GM12872 (cell line): ENCODE measurements around the gene PHLPP2.

Experiments
- TF ChIP-seq, protein P1 (sequence below): IDR thresholded peaks from 3 replicates; pipeline ENCODE4 v1.5.1; 2011; ENCODE audit warnings: low read depth, mild to moderate bottlenecking, low read length, moderate library complexity; ENCODE audit not compliant: insufficient read depth

Gene PHLPP2

DNA sequence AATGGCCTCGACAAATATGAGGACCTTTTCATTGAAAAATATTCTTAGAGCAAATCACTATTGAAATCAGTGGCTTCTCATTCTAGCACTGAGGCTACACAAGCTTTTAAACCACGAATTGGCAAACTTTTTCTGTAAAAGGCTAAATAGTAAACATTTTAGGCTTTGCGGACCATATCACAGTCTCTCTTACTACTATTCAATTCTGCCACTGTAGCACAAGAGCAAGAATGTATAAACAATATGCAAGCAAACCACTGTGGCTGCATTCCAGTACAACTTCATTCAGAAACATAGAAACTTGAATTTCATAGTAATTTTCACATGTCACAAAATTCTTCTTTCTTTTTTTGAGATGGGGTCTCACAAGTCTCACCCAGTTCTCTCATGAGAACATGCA, 49.1 kb downstream of the PHLPP2 start:
- TF ChIP-seq, protein P1, sequence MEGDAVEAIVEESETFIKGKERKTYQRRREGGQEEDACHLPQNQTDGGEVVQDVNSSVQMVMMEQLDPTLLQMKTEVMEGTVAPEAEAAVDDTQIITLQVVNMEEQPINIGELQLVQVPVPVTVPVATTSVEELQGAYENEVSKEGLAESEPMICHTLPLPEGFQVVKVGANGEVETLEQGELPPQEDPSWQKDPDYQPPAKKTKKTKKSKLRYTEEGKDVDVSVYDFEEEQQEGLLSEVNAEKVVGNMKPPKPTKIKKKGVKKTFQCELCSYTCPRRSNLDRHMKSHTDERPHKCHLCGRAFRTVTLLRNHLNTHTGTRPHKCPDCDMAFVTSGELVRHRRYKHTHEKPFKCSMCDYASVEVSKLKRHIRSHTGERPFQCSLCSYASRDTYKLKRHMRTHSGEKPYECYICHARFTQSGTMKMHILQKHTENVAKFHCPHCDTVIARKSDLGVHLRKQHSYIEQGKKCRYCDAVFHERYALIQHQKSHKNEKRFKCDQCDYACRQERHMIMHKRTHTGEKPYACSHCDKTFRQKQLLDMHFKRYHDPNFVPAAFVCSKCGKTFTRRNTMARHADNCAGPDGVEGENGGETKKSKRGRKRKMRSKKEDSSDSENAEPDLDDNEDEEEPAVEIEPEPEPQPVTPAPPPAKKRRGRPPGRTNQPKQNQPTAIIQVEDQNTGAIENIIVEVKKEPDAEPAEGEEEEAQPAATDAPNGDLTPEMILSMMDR, result no peak

DNA sequence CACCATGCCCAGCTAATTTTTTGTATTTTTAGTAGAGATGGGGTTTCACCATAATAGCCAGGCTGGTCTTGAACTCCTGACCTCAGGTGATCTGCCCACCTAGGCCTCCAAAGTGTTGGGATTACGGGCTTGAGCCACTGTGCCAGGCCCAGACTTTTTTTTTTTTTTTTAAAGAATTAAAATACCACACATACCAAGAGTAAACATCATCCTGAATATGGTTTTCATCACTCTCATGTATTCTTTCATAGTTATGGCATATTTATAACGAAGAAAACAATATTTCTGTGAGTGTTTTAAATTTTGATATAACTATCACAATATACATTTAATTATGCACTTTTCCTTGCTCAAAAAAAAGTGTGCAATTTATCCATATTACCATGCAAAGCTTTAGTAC, 50.3 kb downstream of the PHLPP2 start:
- TF ChIP-seq, protein P1, result no peak

DNA sequence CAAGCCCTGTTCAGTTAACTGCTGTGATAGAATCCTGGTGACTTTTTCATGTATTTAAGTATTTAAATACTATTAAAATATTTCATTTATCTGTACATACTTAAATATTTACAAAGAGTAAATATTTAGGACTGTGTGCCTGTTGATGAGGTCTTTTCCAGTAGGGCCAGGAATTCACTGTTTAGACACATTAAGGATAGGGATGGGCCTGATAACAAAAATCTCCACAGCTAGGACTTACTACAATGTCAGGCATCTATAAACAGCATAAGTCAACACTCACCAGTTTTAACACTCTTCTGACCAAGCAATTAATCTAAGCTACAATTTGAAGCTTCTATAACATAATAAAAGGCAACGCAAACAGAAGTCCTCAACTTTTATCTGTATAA, 50.9 kb downstream of the PHLPP2 start:
- TF ChIP-seq, protein P1, result no peak

DNA sequence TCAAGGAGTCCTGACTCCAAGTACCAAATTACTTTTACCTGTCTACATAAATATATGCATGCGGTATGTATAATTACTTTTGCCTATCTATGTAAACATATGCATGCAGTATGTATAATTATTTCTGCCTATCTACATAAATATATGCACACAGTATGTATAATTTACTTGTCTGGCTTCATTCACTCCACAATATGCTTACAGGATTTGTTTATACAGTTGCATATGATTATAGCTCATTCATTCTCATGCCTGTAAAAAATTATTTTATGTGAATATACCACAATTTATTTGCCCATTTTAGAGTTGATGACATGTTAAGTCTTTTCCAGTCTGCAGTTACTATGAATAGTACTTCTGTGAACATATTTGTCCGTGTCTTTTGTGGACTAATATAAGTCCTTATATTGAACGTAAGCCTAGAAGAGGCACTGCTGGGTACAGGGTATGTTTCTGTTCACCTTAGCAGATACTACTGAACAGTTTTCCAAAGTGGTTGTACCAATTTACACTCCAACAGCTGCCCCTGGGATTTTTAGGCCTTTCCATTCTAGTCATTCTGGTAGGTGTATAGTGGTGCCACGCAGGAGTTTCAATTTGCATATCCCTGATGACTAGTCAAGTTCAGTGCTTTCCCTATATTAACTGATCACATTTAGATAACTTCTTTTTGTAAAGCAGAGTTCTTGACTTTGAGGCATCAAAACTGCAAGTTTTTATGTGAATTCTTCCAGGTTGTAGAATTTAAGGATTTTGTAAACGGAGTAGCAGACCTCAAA, 51.5 kb downstream of the PHLPP2 start:
- TF ChIP-seq, protein P1, result no peak

DNA sequence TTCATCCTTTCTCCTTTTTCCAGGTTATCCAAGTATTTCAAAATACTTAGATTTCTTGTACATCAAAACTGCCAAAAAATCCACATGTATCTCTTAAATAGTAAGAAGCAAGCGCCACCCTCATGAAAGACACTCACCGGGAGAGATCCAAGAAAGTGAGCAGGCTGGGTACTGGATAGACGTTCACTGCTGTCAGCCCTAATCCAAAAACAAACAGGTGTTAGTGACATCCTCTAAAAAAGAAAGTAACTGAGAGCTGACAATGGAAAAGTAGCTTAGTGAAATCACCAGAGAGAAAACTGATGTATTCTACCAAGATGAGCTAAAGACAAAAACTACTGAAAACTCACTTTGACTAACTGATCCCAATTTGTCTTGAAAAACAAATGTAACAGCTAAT, 52.4 kb downstream of the PHLPP2 start:
- TF ChIP-seq, protein P1, result no peak

DNA sequence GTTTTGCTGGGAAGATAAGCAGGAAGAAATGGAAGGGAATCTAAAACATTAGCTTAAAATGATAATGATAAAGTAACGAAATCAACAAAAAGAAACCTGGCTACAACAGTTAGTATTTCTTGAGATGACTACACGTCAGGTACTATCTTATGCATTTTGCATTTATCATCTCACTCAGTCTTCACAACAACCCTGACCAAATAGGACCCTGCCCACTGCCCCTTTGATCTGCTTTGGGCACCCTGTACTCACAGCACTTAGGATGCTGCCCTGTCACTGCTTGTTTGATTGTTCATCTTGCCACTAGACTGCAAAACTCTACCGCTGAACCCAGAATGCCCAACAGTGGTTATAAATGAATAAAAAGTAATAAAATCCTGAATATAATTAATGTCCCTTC, 53.3 kb downstream of the PHLPP2 start:
- TF ChIP-seq, protein P1, result no peak

DNA sequence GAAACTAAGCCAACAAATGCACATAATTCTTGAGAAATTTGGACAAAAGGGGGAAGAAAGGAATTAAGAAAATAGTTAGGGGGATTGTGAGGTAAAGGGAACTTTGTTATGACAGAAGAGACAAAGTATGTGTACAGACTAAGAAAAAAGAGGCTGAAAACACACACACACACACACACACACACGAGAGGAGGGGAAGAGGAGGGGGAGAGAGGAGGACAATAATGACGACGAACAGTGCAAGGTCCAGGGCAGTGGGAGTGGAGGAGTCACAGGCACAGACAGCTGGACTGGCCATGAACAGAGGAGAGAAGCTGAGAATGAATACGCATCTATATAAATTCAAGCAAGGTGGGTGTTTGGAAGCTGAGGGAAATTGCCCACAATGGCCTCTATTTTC, 54.0 kb downstream of the PHLPP2 start:
- TF ChIP-seq, protein P1, result no peak
